Putamen (tissue), 1 donor: ENCODE measurements around the gene IGLON5.

Source experiments
- DNase-seq: peaks from one replicate; pipeline ENCODE4 v3.0.0-alpha.2; 2016; ENCODE audit warnings: low spot score

IGLON5 gene

DNA sequence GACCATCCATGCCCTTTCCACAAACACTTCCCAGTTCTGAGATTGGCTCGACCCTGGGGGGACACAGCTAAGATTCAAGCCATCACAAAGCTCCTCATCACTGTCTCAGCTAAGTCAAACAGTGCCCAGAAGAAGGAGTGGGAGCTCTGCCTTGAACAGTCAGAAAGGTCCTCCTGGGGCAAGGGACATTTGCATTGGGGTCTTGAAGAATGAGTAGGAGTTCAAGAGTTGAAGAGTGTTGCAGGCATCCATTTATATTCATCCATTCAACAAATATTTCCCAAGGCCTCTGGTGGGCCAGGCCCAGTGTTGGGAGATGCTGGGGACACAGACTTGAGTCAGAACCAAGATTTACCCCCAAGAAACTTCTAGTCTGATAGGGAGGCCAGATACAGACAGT lies 6.5 kb downstream of the IGLON5 start:
- DNase-seq: no peak

DNA sequence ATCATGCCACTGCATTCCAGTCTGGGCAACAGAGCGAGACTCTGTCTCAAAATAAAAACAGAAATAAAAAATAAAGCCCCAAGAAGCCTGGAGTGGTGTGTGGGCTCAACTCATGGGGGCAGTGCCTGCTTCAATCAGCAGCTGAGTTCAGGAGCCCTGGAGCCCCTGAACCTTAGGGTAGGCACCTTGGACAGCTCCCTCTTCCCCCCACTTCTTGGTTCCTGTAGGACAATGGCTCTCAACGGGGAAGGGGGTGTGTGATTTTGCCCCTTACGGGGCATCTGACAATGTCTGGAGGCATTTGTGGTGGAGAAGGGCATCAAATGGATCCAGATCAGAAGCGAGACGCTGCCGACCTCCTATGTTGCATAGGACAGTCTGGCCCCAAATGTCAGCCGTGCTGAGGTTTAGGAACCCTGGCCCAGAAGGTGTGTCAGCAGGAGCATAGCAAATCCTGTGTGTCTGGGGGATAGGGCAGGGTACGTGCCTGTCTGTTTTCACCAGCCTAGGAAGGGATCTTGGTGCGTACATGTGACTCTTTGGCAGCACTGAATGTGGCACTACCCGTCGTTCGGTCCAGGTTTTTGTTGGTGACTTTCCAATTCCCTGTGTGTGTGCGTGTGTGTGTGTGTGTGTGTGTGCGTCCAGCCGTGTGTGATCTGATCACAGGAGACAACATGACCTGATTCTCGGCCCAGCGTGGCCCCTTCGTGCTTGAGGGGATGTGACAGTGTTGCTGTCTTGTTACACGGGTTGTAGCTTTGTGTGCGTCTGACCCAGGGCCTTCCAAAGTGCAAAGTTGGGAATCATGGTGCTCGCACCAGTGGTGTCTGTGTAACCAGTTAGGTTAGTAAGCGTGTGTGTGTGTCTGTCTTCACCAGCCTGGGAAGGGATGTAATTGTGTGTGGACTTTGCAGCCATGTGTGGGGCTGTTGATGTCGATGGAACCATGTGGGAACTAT lies 7.5 kb downstream of the IGLON5 start:
- DNase-seq: no peak

DNA sequence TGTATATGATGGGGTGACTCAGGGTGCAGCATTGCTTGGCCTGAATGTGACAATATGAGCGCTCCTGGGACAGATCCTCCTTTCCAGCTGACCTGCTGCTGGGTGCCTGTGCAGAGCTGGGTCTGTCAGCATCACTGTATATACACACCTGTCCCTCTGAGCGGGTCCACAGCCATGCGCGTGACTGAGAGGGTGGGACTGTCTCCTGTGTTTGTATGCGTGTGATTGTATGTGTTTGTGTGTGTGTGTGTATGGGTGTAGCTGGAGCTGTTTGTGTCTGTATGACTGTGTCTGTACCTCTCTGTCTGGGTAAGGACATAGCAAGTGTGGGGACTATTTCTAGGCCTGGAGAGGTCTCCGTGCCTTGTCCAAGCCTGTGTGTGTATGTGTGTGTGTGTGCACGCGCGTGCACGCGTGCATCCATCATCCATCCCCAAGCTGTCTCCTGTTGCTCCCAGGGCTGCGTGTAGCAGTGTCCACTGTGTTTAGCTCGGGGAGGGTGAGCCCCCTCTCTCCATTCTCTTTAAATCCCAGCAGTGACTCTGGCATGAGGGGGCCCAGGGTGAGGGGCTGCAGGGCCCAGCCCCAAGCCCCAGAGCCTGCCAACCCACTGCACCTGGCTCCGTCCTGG lies 8.3 kb downstream of the IGLON5 start:
- DNase-seq: no peak

DNA sequence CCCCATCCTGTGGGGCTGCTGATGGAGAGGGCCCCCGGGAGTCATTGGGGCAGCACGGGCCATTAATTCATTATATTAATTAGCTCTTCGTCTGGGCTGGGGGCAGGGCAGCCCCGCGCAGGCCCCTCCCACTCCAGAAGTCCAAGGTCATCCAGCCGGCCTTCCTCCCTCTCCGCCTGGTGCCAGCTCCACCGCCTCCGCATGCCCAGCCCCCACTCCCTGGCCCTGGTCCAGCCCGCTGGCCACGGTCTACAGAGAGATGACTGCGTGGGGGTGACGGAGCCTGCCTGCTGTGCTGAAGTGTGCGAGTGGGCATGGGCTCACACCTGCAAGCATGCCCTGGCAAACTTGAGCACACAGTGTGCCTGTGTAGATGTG lies 8.8 kb downstream of the IGLON5 start:
- no peak for DNase-seq

DNA sequence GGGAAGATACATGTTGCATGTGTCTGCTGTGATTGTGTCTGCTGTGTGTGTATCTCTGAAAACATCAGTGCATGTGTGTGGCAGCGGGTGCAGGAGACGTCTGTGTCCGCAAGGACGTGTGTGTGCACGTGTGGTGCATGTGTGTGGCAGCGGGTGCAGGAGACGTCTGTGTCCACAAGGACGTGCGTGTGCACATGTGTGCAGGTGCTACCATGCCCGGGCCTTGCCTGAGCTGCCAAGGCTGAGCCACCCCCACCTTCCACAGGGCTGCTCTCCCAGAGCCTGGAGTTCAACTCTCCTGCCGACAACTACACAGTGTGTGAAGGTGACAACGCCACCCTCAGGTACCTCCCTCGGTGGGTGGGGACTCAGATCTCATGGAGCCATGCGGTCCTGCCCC lies 10.4 kb downstream of the IGLON5 start:
- no peak for DNase-seq

DNA sequence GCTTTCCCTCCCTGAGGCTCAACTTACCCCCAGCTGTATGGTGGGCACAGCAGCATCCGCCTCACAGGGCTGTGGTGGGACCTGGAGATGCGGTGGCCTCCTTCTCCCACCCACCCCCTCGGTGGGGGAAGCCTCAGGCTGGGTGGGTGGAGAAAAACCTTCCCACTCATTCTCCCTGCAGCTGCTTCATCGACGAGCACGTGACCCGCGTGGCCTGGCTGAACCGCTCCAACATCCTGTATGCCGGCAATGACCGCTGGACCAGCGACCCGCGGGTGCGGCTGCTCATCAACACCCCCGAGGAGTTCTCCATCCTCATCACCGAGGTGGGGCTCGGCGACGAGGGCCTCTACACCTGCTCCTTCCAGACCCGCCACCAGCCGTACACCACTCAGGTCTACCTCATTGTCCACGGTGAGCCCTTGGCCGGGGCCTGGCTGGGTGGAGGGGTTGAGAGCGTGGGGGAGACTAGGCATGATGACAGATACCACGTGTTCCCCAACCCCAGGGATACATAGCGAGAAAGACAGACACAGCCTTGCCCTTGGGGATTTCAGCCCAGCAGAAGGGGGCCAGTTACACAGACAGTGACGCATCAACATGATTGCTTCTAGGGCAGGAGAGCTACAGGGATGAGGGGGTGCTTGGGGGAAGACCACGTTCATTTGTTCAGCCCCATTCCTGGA lies 12.2 kb downstream of the IGLON5 start:
- no peak for DNase-seq

DNA sequence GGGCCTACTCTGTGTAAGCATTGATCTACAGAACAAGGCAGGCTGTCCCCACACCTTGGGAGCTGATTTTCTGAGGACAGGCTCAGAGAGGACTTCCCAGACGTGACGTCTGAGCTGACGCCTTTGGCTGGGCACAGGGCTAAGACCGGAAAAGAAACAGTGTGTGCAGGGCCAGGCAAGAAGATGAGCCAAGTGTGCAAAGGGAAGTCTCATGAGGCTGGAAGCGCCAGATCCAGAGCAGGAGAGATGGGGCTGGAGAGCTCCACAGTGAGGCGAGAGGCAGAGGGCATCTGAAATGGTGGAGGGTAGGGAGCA lies 12.7 kb downstream of the IGLON5 start:
- no peak for DNase-seq

DNA sequence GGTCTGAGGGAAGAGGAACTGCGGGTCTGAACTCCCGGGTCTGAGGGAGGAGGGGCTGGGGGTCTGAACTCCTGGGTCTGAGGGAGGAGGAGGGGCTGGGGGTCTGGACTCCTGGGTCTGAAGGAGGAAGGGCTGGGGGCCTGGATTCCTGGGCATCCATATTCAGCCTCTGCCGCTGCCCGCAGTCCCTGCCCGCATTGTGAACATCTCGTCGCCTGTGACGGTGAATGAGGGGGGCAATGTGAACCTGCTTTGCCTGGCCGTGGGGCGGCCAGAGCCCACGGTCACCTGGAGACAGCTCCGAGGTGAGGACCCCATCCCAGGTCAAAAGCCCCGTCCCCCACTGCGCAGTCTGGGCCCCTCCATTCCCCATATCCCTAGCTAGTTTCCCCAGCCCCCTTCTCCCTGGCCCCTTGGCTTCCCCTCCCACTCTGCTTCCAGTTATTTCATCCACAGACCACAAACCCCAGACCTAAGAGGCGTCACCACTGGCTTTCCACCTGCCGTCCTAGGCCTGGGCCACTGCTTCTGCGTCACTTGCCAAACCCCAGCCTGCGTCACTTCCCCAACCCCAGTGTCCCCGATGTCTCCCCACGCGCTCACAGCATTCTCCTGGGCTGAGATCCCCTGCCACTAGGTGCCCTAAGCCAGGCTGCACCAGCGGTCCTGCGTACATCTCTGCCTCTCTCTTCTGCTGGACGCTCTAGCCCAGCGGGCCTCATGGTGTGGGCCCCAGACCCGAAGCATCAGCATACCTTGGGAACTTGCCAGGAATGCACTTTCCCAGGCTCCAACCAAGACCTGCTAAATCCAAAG lies 13.9 kb downstream of the IGLON5 start:
- no peak for DNase-seq

DNA sequence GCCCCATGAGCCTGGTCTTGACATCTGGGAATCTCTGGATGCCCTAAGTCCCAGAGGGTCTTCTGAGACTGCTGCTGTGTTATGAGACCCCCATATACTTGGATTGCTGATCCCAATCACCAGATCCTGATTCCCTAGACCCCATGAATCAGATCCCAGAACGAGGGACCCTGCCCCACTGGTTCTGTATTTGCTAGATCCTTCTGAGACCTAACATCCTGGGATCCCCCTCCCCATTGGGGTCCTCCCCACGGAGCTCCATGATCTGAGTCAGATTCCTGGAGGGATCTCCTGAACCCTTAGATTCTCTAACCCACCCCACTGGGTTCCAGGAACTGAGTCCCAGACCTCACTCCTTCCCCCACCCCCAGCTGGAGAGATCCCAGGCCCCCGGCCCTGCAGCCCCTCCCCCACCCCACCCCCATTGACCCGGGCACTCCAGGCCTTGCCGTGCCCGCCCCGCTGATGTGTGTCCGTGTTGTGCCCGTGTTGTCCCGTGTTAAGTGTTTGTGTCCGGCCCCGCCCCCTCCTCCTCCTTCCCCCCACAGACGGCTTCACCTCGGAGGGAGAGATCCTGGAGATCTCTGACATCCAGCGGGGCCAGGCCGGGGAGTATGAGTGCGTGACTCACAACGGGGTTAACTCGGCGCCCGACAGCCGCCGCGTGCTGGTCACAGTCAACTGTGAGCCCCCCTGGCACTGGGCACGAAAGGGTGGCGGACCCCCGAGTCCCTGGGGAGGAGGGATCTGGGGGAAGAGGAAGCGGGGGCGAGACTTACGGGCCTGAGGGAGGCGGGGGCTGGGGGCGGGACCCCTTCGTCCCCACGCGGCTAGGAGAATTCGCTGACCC lies 15.0 kb downstream of the IGLON5 start:
- DNase-seq: no peak

DNA sequence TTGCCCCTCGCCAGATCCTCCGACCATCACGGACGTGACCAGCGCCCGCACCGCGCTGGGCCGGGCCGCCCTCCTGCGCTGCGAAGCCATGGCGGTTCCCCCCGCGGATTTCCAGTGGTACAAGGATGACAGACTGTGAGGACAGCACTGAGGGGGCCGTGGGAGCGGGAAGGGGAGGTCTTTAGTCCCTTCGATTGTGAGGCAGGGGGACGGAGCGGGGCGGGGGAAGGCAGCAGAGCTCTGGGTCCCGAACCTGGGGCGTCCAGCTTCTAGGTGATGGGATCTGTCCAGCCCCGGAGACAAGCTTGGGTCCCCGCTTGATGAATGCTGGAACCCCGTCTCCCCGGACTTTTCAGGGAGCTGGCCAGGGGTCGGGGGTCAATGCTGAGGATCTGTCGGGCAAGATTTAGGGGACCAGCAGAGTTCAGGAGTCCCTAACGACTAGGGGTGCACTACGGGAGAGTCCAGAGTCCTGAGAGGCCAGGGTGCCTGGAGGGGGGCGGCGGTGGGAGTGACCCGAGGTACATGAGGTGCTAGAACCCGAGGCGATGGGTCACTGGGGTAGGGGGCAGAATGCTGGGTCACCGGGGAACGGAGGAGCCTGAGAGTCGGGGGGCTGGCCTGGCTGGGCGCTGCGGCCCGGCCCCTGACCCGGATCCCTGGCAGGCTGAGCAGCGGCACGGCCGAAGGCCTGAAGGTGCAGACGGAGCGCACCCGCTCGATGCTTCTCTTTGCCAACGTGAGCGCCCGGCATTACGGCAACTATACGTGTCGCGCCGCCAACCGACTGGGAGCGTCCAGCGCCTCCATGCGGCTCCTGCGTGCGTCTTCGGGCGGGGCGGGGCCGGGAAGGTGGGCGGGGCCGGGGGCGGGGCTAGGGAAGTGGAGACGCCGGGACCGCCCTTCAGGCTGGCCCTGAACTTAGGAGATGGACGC lies 15.9 kb downstream of the IGLON5 start:
- no peak for DNase-seq

DNA sequence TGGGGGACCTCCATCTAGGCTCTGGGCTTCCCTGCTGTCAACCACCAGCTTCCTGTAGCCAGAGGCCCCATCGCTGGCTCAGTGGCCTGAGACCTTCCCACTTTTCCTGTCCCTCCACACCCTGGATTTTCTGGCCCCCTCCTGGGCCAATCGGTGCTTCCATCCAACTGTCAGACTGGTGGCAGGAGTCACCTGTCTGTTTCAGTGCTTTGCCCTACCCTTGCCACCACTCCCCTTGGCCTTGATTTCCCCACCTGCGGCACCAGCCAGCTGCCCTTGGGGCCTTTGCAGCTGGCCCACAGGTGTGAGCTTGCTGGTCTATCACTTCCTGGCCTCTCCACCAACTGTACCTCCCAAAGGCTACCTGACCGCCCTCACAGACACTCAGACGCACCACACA lies 18.0 kb downstream of the IGLON5 start:
- DNase-seq: no peak

DNA sequence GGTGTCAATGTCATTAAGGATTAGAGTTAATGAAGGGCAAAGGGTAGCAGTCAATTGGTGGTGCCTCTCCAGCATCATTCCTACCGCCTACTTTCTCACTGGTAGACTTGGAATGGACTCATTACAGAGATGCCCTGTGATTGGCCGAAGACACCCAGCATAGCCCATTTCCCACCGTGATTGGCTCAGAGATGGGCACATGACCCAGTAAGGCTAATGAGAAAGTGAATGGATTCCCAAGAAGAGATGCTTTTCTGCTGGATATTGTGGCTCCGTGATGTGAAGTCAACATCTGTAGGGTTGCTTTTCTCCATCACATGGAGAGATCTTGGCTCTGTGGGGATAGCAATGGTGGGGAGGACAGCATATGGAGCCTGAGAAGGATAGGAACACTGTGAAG lies 18.9 kb downstream of the IGLON5 start:
- no peak for DNase-seq

DNA sequence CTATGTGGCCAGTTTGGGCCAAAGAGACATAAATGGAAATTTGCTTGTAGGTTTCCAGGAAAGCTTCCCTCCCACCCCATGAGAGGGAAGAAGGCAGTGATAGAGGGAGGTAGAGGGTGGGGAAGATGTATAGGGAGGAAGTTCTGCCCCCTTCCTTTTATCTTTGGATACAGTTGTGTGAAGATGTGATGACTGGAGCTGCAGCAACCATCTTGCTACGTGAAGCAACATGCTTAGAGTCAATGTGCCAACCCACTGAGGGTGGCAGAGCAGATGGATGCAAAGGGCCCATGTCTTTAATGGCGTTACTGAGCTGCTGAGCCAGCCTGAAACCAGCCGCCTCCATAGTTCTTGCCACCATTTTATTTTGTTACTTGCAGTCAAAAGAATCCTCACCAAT lies 19.7 kb downstream of the IGLON5 start:
- no peak for DNase-seq

DNA sequence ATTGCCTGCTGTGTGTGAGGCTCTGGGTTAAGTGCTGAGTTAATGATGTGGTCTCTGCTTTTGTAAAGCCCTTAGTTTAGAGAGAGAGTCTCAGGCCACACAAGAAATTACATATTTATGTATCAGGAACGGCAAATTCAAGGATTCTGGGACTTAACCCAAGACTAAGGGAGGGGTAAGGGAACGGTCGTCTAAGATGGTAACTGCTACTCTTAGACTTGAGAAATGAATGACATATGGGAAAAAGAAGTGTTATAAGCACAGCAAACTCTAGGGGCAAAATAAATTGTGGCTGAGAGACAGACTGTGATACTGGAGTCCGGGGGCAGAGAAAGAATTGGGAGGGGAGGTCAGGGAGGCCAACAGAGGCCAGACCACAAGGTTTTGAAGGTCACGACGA lies 20.3 kb downstream of the IGLON5 start:
- no peak for DNase-seq

DNA sequence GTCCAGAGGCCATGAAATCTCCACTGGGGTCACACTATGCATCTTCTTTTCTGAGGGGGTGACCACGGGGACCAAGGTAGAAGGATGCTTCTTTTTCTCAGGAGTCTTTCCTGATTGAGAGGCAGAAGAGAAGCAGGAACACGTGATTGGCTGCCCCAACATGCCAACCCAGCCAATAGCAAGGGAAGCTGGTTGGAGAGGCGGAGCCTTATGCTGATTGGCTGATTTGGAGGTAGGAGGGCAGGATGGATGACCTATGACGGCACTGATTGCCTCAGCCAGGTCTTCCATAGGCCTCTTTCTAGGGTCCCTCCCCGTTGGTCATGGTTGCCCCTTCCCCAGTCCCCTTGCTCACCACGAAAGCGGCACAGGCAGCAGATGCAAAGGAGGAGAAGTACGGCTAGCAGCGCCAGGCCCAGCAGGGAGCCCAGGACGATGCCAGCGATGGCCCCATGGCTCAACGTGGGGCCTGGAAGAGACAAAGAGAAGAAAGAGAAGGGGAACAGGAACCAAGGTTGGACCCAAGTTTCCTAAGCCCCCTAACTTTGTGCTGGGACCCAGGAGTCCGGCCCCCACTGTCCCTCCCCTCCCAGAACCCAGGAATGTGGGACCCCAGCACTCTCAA lies 22.5 kb downstream of the IGLON5 start:
- DNase-seq: no peak

DNA sequence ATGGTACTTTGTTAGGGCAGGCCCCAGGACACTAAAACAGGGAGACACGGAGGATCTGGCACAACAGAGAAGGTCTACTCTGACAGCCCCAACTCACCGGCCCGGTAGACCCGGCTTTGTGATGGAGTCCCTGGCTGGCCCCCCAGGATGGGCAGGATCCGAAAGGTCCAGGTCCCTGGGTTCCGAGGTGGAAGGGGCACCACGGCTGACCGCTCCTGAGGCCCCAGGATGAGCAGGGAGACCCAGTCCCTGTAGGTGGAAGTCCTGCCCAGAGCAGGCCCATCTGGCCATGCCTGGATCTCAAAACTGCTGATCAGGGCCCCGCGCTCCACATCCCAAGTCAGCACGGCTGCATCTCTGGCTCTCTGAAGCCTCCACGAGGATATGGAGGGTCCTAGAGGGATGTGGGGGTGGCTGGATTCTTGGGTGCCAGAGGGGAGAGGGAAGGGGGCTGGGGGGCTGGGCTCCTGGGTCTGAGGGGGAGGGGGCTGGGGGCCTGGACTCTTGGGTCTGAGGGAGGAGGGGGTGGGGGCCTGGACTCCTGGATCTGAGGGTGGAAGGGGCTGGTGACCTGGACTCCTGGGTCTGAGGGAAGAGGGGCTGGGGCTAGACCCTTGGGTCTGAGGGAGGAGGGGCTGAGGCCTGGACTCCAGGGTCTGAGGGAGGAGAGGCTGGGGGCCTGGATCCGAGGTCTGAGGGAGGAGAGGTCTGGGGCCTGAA lies 25.9 kb downstream of the IGLON5 start:
- DNase-seq: no peak

DNA sequence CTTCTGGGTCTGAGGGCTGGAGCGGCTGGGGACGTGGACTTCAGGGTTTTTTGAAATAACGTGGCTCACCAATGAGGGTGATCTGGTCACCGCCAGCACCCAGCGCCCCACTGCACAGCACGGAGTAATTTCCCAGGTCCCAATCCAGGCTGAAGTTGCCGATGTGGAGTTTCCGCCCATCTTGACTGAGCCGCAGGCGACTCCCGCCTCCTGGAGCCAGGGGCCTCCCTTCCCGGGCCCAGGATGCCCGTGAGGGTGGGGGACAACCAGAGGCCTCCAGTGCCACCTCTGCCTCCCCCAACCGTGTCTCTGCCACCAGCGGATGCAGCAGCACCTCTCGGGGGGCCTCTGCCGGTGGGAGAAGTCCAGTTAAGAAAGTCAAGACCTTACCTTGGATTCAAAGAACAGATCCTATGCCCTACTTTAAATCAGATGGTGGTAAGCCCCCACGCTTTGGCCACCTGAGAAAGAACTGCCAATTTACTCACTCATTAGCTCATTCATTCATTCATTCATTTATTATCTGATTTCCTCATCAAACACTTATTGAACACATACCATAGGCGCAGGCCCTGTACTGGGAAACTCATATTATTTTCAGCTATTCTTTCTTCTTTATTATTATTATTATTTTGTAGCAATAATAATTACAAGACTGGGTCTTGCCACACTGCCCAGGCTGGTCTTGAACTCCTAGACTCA lies 26.6 kb downstream of the IGLON5 start:
- no peak for DNase-seq

DNA sequence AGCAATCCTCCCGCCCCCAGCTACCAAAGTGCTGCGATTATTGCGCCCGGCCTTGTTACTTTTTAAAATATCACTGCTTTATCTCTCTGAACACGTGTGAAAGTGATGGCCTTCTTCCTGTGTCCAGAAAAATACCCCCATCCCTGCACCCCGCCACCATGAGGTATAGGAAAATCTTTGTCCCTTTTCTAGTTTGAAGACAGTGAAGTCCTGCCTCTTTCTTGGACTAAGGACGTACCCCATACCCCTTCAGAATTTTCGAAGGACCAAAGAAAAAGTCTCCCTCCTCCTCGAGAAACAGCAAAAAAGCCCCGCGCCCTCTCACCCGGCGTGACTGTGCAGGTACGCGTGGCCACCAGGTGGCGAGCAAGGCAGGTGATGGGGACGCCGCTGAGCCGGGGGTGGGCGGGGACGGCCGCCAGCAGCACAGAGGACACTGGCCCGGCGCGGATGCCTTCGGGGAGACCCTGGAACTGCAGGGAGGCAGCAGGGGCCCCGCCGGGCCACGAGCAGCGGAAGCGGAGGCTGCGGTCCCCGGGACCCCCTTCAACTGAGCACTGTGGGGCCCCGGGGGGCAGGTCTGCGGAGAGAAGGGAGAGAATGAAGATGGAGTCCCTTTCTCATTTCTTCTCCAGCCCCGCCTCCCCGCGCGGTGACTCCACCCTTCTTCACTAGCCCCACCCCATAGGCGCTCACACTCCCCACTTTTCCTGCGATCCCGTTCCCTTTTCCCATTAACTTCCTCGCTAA lies 27.3 kb downstream of the IGLON5 start:
- peak; percentile 50 for DNase-seq
